PC-3 (cell line): ENCODE measurements around the gene YTHDC1. TPM values are rescaled to one million over a fixed set of nuclear protein-coding genes. Genes with fewer than 3 reads are reported as not detected.
"Not testable (repeated sequence)": the region's sequence is repeated elsewhere in the genome, so short reads cannot be mapped to it uniquely, and the experiment has no call there.

ENCODE experiments used
- ATAC-seq: fragments of 200-7000 bp; cut with Tn5 transposase; 2 replicates; pipeline ENCODE4 v1.9.1; 2020; ENCODE audit warnings: mild to moderate bottlenecking, moderate library complexity
- BruUV-seq: library from RNA; stranded (reverse); fragments of 400-500 nt; replicated peaks from 2 replicates; lab custom pipeline; 2021; lab: Mats Ljungman, UMichigan
- CTCF ChIA-PET: fragments of 300-600 bp; sonication (Branson Sonifier 250); formaldehyde crosslinking; loops from one replicate; lab custom pipeline; 2022; ENCODE audit warnings: antibody characterized with exemption; lab: Charles Lee
- POLR2A ChIA-PET: fragments of 300-600 bp; sonication (Branson Sonifier 250); formaldehyde crosslinking; loops from one replicate; lab custom pipeline; 2022; ENCODE audit warnings: antibody characterized with exemption; ENCODE audit not compliant: unreplicated experiment; lab: Charles Lee
- DNase-seq: peaks from one replicate; pipeline ENCODE4 v3.0.0-alpha.2; 2015
- H2AFZ ChIP-seq: fragments of 300-600 bp; sonication (generic); 2 replicates; pipeline ENCODE4 v1.6.0; 2016; ENCODE audit warnings: antibody characterized with exemption, low read length
- H3F3A ChIP-seq: fragments of 300-600 bp; sonication (generic); one replicate; pipeline ENCODE4 v1.6.0; 2017; ENCODE audit warnings: antibody characterized with exemption, low read length, control low read depth, mild to moderate bottlenecking; ENCODE audit not compliant: unreplicated experiment
- H3K27ac ChIP-seq: fragments of 300-600 bp; sonication (generic); 2 replicates; pipeline ENCODE4 v1.5.1; 2016; ENCODE audit warnings: mild to moderate bottlenecking, low read length
- H3K27me3 ChIP-seq: fragments of 300-600 bp; sonication (generic); 2 replicates; pipeline ENCODE4 v1.6.1; 2016; ENCODE audit warnings: low read length, mixed read lengths
- H3K36me3 ChIP-seq: fragments of 300-600 bp; sonication (generic); 2 replicates; pipeline ENCODE4 v1.6.1; 2016; ENCODE audit warnings: low read depth, mixed run types, low read length, mixed read lengths
- H3K4me1 ChIP-seq: fragments of 300-600 bp; sonication (generic); 2 replicates; pipeline ENCODE4 v1.5.1; 2016; ENCODE audit warnings: low read length; ENCODE audit not compliant: insufficient read depth
- H3K4me2 ChIP-seq: fragments of 300-600 bp; sonication (generic); 2 replicates; pipeline ENCODE4 v1.6.0; 2016; ENCODE audit warnings: low read length
- H3K4me3 ChIP-seq: fragments of 300-600 bp; sonication (generic); 2 replicates; pipeline ENCODE4 v1.5.1; 2016; ENCODE audit warnings: mild to moderate bottlenecking, low read length, mixed read lengths
- H3K79me2 ChIP-seq: fragments of 300-600 bp; sonication (generic); 2 replicates; pipeline ENCODE4 v1.6.1; 2017; ENCODE audit warnings: low read length, mixed read lengths
- H3K9ac ChIP-seq: fragments of 300-600 bp; sonication (generic); 2 replicates; pipeline ENCODE4 v1.6.0; 2016; ENCODE audit warnings: mild to moderate bottlenecking, low read length
- H3K9me2 ChIP-seq: fragments of 300-600 bp; sonication (generic); replicated peaks from 2 replicates; pipeline ENCODE4 v1.6.1; 2016; ENCODE audit warnings: mixed run types, low read length, mixed read lengths
- H3K9me3 ChIP-seq: fragments of 300-600 bp; sonication (generic); 2 replicates; pipeline ENCODE4 v1.6.1; 2016; ENCODE audit warnings: low read length, mixed read lengths
- H4K20me1 ChIP-seq: fragments of 300-600 bp; sonication (generic); 2 replicates; pipeline ENCODE4 v1.6.1; 2016; ENCODE audit warnings: low read length, mixed read lengths
- EZH2 ChIP-seq: fragments of 300-600 bp; sonication (generic); IDR thresholded peaks from one replicate; pipeline ENCODE4 v1.6.1; 2017; ENCODE audit warnings: antibody characterized with exemption, mild to moderate bottlenecking, low read length; ENCODE audit not compliant: unreplicated experiment
- EZH2phosphoT487 ChIP-seq: fragments of 300-600 bp; sonication (generic); IDR thresholded peaks from 2 replicates; pipeline ENCODE4 v1.6.1; 2018; ENCODE audit warnings: mild to moderate bottlenecking, antibody characterized with exemption, low read length, borderline replicate concordance
- intact Hi-C: fragments of 100-400 bp; cut with micrococcal nuclease; formaldehyde crosslinking; loops from 2 replicates; pipeline ENCODE4 v1.9.0; 2023
- total RNA-seq: library from RNA; depleted of rRNA; stranded (reverse); fragments of >200 nt; gene quantifications from 2 replicates; pipeline ENCODE4 v1.2.3, GENCODE V29; 2014
- TF ChIP-seq, protein P1 (sequence below): fragments of 300-600 bp; sonication (generic); conservative IDR thresholded peaks from 2 replicates; pipeline ENCODE4 v1.5.1; 2017; ENCODE audit warnings: antibody characterized with exemption, low read depth, mild to moderate bottlenecking, low read length

The YTHDC1 gene
- total RNA-seq, 1 experiment from 2014 or later = 55.5 TPM

DNA sequence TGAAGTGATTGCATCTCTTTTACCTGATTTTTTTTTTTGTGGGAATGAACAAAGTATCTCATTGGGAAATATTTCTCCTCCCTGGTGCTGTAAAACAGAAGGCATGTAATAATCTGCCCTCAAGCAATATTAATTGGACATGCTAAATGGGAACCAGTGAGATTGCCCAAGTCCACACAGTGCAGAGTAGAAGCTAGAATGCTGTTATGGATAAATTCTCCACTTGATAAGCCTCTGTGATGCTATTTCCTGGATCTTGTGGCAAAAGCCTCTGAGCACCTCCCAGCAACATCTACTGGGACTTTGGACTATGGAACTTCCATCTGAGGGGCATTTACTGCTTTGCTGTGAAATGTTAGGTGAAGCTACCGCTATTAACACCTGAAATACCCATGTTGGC lies 46.9 kb upstream of the YTHDC1 start:
- no peaks in the 10 kb centered on the region for H3F3A ChIP-seq
- no peaks in the 10 kb centered on the region for H3K79me2 ChIP-seq
- no peaks in the 10 kb centered on the region for H3K27me3 ChIP-seq
- H3K4me1 ChIP-seq = no peaks in the 10 kb centered on the region
- ATAC-seq (no peak), DNase-seq (no peak)
- no peaks in the 10 kb centered on the region for H4K20me1 ChIP-seq
- no peak overlapping the region for H3K4me3 ChIP-seq
- no peaks in the 10 kb centered on the region for H3K9me2 ChIP-seq
- intact Hi-C loops = no loop called here
- no peak overlapping the region for H3K27ac ChIP-seq
- H3K4me2 ChIP-seq = no peak overlapping the region
- CTCF ChIA-PET = no interaction called here
- TF ChIP-seq EZH2 = no peak
- no peak overlapping the region for H3K9ac ChIP-seq
- H2AFZ ChIP-seq = no peak overlapping the region
- no TSS peak for BruUV-seq
- POLR2A ChIA-PET = no interaction called here
- H3K9me3 ChIP-seq = no peaks in the 10 kb centered on the region
- no peaks in the 10 kb centered on the region for H3K36me3 ChIP-seq

DNA sequence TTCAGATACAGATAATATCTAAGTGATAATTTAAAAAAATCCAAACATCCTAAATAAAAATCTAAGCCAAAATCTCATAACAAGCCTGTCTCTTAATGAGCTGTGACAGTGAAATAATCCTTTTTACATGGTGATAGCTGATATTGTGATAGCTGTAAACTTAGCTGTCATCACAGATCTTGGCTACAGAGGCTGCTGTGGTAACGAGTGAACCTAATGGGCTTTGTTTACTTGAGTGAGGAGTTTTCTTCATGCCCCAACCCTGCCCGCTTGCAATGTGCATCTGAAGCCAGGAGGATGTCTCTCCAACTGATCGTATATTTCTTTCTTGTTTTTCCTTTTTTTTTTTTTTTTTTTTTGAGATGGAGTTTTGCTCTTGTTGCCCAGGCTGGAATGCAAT lies 41.5 kb upstream of the YTHDC1 start:
- Histone ChIP-seq H2AFZ (no peak overlapping the region), H3K27ac (no peak overlapping the region), H3K9me2 (no peaks in the 10 kb centered on the region), H4K20me1 (no peaks in the 10 kb centered on the region), H3K27me3 (no peaks in the 10 kb centered on the region), H3K4me3 (no peak overlapping the region), H3K9me3 (no peaks in the 10 kb centered on the region), H3F3A (no peaks in the 10 kb centered on the region), H3K4me1 (no peaks in the 10 kb centered on the region), H3K4me2 (no peak overlapping the region), H3K9ac (no peak overlapping the region), H3K36me3 (no peaks in the 10 kb centered on the region), H3K79me2 (no peaks in the 10 kb centered on the region)
- TF ChIP-seq EZH2 (no peak), EZH2phosphoT487 (no peak)
- POLR2A ChIA-PET = interaction anchor here (0.6 kb wide), 1 partner anchor 10 kb away, joined by 3 read pairs; no protein-coding TSS in a partner anchor
- CTCF ChIA-PET = no interaction called here
- intact Hi-C loops = no loop called here
- ATAC-seq = no peak
- DNase-seq = no peak
- BruUV-seq = no TSS peak

- Histone ChIP-seq H4K20me1 (no peaks in the 10 kb centered on the region), H2AFZ (no peak overlapping the region), H3K4me2 (no peak overlapping the region), H3F3A (no peaks in the 10 kb centered on the region), H3K27me3 (no peaks in the 10 kb centered on the region), H3K79me2 (no peaks in the 10 kb centered on the region), H3K4me1 (no peaks in the 10 kb centered on the region), H3K27ac (no peak overlapping the region), H3K9me2 (no peaks in the 10 kb centered on the region), H3K36me3 (no peaks in the 10 kb centered on the region), H3K9ac (no peak overlapping the region), H3K4me3 (no peak overlapping the region), H3K9me3 (no peaks in the 10 kb centered on the region)
- ATAC-seq = peak; percentile 48; the same call in 1 of the 2 replicates
- CTCF ChIA-PET = no interaction called here
- DNase-seq = peak; percentile 28
- no TSS peak for BruUV-seq
- POLR2A ChIA-PET = interaction anchor here (0.5 kb wide), 1 partner anchor 43 kb away, joined by 4 read pairs; no protein-coding TSS in a partner anchor
- intact Hi-C loops = no loop called here
- TF ChIP-seq, protein P1, sequence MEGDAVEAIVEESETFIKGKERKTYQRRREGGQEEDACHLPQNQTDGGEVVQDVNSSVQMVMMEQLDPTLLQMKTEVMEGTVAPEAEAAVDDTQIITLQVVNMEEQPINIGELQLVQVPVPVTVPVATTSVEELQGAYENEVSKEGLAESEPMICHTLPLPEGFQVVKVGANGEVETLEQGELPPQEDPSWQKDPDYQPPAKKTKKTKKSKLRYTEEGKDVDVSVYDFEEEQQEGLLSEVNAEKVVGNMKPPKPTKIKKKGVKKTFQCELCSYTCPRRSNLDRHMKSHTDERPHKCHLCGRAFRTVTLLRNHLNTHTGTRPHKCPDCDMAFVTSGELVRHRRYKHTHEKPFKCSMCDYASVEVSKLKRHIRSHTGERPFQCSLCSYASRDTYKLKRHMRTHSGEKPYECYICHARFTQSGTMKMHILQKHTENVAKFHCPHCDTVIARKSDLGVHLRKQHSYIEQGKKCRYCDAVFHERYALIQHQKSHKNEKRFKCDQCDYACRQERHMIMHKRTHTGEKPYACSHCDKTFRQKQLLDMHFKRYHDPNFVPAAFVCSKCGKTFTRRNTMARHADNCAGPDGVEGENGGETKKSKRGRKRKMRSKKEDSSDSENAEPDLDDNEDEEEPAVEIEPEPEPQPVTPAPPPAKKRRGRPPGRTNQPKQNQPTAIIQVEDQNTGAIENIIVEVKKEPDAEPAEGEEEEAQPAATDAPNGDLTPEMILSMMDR = no peak
- TF ChIP-seq EZH2phosphoT487 (no peak), EZH2 (no peak)
These were observed 40.5 kb upstream of the YTHDC1 start for GRCh38 chr4:68390205-68390935.

GRCh38 chr4:68389386-68389913 lies 39.6 kb upstream of the YTHDC1 start:
- H4K20me1 ChIP-seq, H3K4me2 ChIP-seq, H3K27me3 ChIP-seq, H3K27ac ChIP-seq, H3K9me2 ChIP-seq, H3K9ac ChIP-seq, H3K9me3 ChIP-seq, DNase-seq, intact Hi-C loops, H3K4me1 ChIP-seq, ATAC-seq, H3K79me2 ChIP-seq, H3K4me3 ChIP-seq, BruUV-seq, POLR2A ChIA-PET, H3F3A ChIP-seq, H2AFZ ChIP-seq, CTCF ChIA-PET, H3K36me3 ChIP-seq: not testable (repeated sequence)
